Measurements from ENCODE around the gene DTNB. TPM values are rescaled to one million over a fixed set of nuclear protein-coding genes. Genes with fewer than 3 reads are reported as not detected.

DTNB gene
- total and polyA plus RNA-seq, 2 donors (not counting 1 experiment from before 2014, with no cell fraction given): 25.7 to 37.3 TPM

DNA sequence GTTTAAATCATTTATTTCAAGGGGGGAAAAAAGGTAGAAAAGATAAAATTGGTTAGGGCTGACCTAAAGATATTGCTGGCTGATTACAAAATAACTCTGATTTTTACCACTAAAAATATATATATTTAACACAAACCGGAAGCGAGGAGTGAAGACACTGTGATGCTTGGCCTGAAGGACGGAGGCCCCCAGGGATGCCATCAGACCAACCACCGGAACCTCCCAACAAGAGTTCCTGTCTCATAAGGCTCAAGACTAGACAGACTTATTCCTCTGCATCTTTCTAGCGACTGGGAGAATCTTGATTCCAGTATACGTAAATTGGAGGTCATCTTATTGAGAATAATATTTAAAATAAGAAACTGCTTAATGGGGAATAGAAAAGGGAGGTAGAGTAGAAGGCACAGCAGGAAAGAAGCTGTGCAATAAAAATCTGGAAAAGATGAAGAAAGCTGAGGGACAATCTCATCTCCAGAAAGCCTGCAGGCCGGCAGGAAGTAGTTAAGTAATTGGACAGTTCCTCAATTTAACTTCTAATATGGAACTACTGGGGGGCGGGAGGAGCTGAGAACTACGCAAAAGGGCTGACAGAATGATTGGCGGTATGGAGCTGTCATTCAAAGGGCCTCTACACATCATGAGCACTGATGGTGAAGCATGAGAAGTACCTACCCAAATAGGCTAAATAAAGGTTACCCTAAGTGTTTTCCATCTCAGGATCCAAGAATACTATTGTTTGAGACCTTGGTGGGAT lies 91.1 kb downstream of the DTNB start:
- no peaks in the 10 kb centered on the region for H3K9me3 Mint-ChIP-seq (ENCODE audit: insufficient read depth)
- 95% methylated on average over 4 of the region's 10 CpGs for WGBS (ENCODE audit: insufficient coverage)
- no peaks in the 10 kb centered on the region for H4K20me1 ChIP-seq (ENCODE audit: control insufficient read depth, insufficient read depth, low read length, poor library complexity, severe bottlenecking)

GRCh38 chr2:25576596-25576995 lies 96.8 kb downstream of the DTNB start:
- Histone ChIP-seq H2AFZ (ENCODE audit: insufficient read depth, low read depth, low read length, poor library complexity, severe bottlenecking) (no peak overlapping the region), H3K27me3 (replicated peaks in 1 of 4; ENCODE audit: control extremely low read depth in 1 of 4, control insufficient read depth in 3 of 4, insufficient read depth in 4 of 4, low read length in 3 of 4) (no peaks in the 10 kb centered on the region), H3K79me2 (ENCODE audit: control insufficient read depth, insufficient read depth, low read length) (no peaks in the 10 kb centered on the region), H3K9ac (ENCODE audit: low read length) (no peak overlapping the region), H3K4me2 (replicated peaks; ENCODE audit: low read depth, low read length, poor library complexity, severe bottlenecking) (no peak overlapping the region), H3K36me3 (replicated peaks in 1 of 2; ENCODE audit: control extremely low read depth in 1 of 2, control insufficient read depth in 1 of 2, extremely low read depth in 1 of 2, insufficient read depth in 2 of 2, low read length in 1 of 2) (no peaks in the 10 kb centered on the region), H4K20me1 (ENCODE audit: control insufficient read depth, insufficient read depth, low read length, poor library complexity, severe bottlenecking) (no peaks in the 10 kb centered on the region), H3K4me1 (ENCODE audit: control insufficient read depth in 2 of 2, insufficient read depth in 2 of 2, low read length in 2 of 2) (peaks cover under 1 to 1% of the 10 kb centered on the region in 2 donors), H3K27ac (ENCODE audit: low read length in 2 of 2) (no peak overlapping the region), H3K4me3 (ENCODE audit: control extremely low read depth in 1 of 5, extremely low read depth in 1 of 5, insufficient read depth in 1 of 5, low read depth in 2 of 5, low read length in 4 of 5) (no peak overlapping the region), H3K9me3 (ENCODE audit: control extremely low read depth in 1 of 3, control insufficient read depth in 2 of 3, insufficient read depth in 1 of 3, low read length in 2 of 3) (no peaks in the 10 kb centered on the region)
- ChIA-PET CTCF (no interaction called here), POLR2A (no interaction called here)
- Mint-ChIP-seq H3K27me3 (no peaks in the 10 kb centered on the region), H3K4me3 (no peak overlapping the region), H3K27ac (no peak overlapping the region), H3K4me1 (peaks cover 2% of the 10 kb centered on the region), H3K9me3 (ENCODE audit: insufficient read depth) (no peaks in the 10 kb centered on the region)
- WGBS (ENCODE audit: insufficient coverage): 100% methylated on average over 3 of the region's 7 CpGs
- TF ChIP-seq EZH2 (IDR thresholded peaks at IDR 0.05; ENCODE audit: borderline replicate concordance, insufficient read depth, low read depth, low read length, poor library complexity, severe bottlenecking): no peak
- TF ChIP-seq, protein P1, sequence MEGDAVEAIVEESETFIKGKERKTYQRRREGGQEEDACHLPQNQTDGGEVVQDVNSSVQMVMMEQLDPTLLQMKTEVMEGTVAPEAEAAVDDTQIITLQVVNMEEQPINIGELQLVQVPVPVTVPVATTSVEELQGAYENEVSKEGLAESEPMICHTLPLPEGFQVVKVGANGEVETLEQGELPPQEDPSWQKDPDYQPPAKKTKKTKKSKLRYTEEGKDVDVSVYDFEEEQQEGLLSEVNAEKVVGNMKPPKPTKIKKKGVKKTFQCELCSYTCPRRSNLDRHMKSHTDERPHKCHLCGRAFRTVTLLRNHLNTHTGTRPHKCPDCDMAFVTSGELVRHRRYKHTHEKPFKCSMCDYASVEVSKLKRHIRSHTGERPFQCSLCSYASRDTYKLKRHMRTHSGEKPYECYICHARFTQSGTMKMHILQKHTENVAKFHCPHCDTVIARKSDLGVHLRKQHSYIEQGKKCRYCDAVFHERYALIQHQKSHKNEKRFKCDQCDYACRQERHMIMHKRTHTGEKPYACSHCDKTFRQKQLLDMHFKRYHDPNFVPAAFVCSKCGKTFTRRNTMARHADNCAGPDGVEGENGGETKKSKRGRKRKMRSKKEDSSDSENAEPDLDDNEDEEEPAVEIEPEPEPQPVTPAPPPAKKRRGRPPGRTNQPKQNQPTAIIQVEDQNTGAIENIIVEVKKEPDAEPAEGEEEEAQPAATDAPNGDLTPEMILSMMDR (IDR thresholded peaks at IDR 0.05): no peak
- intact Hi-C loops (cut with micrococcal nuclease): no loop called here
- DNase-seq (no peak), ATAC-seq (ENCODE audit: low read depth) (no peak)

More for the DNA sequence above, 91.1 kb downstream of the DTNB start:
- Histone ChIP-seq H2AFZ (ENCODE audit: insufficient read depth, low read depth, low read length, poor library complexity, severe bottlenecking) (no peak overlapping the region), H3K4me3 (ENCODE audit: control extremely low read depth in 1 of 5, extremely low read depth in 1 of 5, insufficient read depth in 1 of 5, low read depth in 2 of 5, low read length in 4 of 5) (no peak overlapping the region), H3K4me2 (replicated peaks; ENCODE audit: low read depth, low read length, poor library complexity, severe bottlenecking) (peak overlapping the region; percentile 43), H3K4me1 (ENCODE audit: control insufficient read depth in 2 of 2, insufficient read depth in 2 of 2, low read length in 2 of 2) (peaks cover 13 to 16% of the 10 kb centered on the region in 2 donors), H3K36me3 (replicated peaks in 1 of 2; ENCODE audit: control extremely low read depth in 1 of 2, control insufficient read depth in 1 of 2, extremely low read depth in 1 of 2, insufficient read depth in 2 of 2, low read length in 1 of 2) (no peaks in the 10 kb centered on the region), H3K27me3 (replicated peaks in 1 of 4; ENCODE audit: control extremely low read depth in 1 of 4, control insufficient read depth in 3 of 4, insufficient read depth in 4 of 4, low read length in 3 of 4) (no peaks in the 10 kb centered on the region), H3K9me3 (ENCODE audit: control extremely low read depth in 1 of 3, control insufficient read depth in 2 of 3, insufficient read depth in 1 of 3, low read length in 2 of 3) (no peaks in the 10 kb centered on the region), H3K27ac (ENCODE audit: low read length in 2 of 2) (no peak overlapping the region), H3K9ac (ENCODE audit: low read length) (no peak overlapping the region), H3K79me2 (ENCODE audit: control insufficient read depth, insufficient read depth, low read length) (no peaks in the 10 kb centered on the region)
- ATAC-seq (ENCODE audit: low read depth): peak; percentile 76
- Mint-ChIP-seq H3K27me3 (no peaks in the 10 kb centered on the region), H3K4me1 (peaks cover 21% of the 10 kb centered on the region), H3K4me3 (no peak overlapping the region), H3K27ac (no peak overlapping the region)
- POLR2A ChIA-PET: no interaction called here
- CTCF ChIA-PET: no interaction called here
- TF ChIP-seq, protein P1 (IDR thresholded peaks at IDR 0.05): no peak
- TF ChIP-seq EZH2 (IDR thresholded peaks at IDR 0.05; ENCODE audit: borderline replicate concordance, insufficient read depth, low read depth, low read length, poor library complexity, severe bottlenecking): no peak
- intact Hi-C loops (cut with micrococcal nuclease): no loop called here
- peak; percentile 42 for DNase-seq

Measured in B cell (primary cell).